Osteocyte (in vitro differentiated cells): ENCODE data around the gene CACNA1F. TPM values are rescaled to one million over a fixed set of nuclear protein-coding genes. Genes with fewer than 3 reads are reported as not detected.

ENCODE experiments used
- DNase-seq: peaks from one replicate; pipeline ENCODE4 v3.0.0; 2021; ENCODE audit warnings: mixed read lengths; ENCODE audit not compliant: unreplicated experiment; ENCODE audit errors: extremely low spot score
- H3K27ac Mint-ChIP-seq: one replicate; pipeline ENCODE4 v1.8.0; 2021; ENCODE audit warnings: mild to moderate bottlenecking, mixed read lengths; ENCODE audit not compliant: unreplicated experiment
- H3K27me3 Mint-ChIP-seq: one replicate; pipeline ENCODE4 v1.8.0; 2021; ENCODE audit warnings: mixed read lengths; ENCODE audit not compliant: unreplicated experiment
- H3K36me3 Mint-ChIP-seq: one replicate; pipeline ENCODE4 v1.8.0; 2021; ENCODE audit warnings: mixed read lengths; ENCODE audit not compliant: unreplicated experiment
- H3K4me1 Mint-ChIP-seq: one replicate; pipeline ENCODE4 v1.8.0; 2021; ENCODE audit warnings: mixed read lengths; ENCODE audit not compliant: unreplicated experiment
- H3K4me3 Mint-ChIP-seq: one replicate; pipeline ENCODE4 v1.8.0; 2021; ENCODE audit warnings: mild to moderate bottlenecking, moderate library complexity, mixed read lengths; ENCODE audit not compliant: unreplicated experiment
- H3K9me3 Mint-ChIP-seq: one replicate; pipeline ENCODE4 v1.8.0; 2021; ENCODE audit warnings: mixed read lengths; ENCODE audit not compliant: unreplicated experiment
- total RNA-seq: library from RNA; stranded (reverse); gene quantifications from 2 replicates; pipeline ENCODE4 v1.2.1, GENCODE V29; 2021
- TF ChIP-seq, protein P1 (sequence below): fragments of 200-600 bp; sonication (generic); IDR thresholded peaks from 2 replicates; pipeline ENCODE4 v1.5.0; 2021; ENCODE audit warnings: antibody characterized with exemption, mild to moderate bottlenecking, moderate library complexity

The CACNA1F gene
- total RNA-seq, 1 donor from 2014 or later, result not detected

DNA sequence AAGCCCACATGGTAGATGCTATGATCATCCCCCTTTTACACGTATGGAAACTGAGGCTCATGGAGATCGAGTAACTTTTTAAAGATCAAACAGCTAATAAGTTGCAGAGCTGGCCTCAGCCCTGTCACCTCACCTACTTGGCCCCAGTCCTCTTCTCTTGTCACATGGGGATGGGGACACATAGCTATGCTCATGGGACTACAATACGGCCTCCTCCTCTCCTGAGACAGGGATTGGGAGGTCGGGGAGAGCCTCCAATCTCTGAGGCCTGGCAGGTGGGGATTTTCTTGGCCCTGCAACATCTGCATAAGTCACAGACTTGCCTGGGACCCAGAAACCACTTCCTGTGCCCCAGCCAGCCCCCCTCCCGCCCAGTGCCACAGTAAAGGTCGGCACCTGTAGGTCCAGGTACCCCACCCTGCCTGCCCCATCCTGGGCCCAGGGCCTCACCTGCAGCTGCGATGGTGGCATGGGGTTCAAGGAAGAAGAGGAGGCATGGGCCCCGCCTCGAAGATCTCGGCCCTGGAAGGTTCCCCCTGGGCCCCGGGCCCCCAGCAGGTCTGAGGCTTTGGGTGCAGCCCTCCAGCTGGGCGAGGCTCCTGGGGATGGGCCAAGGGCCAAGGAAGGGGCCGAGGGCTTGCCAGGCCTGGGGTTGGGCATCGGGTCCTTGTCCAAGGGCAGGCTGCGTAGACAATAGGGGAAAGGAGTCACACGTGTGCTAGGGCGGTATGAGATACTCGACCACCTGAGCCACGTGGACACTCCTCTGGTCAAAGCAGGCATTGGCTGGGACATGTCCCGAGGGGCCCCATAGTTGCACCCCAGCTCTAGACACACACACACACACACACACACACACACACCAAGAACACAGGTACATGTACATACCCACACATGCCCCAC, 25.0 kb upstream of the CACNA1F start:
- Mint-ChIP-seq H3K27me3 (no peaks in the 10 kb centered on the region), H3K27ac (no peak overlapping the region), H3K9me3 (peaks cover 5% of the 10 kb centered on the region), H3K36me3 (no peaks in the 10 kb centered on the region), H3K4me1 (no peaks in the 10 kb centered on the region), H3K4me3 (no peak overlapping the region)
- TF ChIP-seq, protein P1, sequence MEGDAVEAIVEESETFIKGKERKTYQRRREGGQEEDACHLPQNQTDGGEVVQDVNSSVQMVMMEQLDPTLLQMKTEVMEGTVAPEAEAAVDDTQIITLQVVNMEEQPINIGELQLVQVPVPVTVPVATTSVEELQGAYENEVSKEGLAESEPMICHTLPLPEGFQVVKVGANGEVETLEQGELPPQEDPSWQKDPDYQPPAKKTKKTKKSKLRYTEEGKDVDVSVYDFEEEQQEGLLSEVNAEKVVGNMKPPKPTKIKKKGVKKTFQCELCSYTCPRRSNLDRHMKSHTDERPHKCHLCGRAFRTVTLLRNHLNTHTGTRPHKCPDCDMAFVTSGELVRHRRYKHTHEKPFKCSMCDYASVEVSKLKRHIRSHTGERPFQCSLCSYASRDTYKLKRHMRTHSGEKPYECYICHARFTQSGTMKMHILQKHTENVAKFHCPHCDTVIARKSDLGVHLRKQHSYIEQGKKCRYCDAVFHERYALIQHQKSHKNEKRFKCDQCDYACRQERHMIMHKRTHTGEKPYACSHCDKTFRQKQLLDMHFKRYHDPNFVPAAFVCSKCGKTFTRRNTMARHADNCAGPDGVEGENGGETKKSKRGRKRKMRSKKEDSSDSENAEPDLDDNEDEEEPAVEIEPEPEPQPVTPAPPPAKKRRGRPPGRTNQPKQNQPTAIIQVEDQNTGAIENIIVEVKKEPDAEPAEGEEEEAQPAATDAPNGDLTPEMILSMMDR, result no peak
- DNase-seq, result no peak

DNA sequence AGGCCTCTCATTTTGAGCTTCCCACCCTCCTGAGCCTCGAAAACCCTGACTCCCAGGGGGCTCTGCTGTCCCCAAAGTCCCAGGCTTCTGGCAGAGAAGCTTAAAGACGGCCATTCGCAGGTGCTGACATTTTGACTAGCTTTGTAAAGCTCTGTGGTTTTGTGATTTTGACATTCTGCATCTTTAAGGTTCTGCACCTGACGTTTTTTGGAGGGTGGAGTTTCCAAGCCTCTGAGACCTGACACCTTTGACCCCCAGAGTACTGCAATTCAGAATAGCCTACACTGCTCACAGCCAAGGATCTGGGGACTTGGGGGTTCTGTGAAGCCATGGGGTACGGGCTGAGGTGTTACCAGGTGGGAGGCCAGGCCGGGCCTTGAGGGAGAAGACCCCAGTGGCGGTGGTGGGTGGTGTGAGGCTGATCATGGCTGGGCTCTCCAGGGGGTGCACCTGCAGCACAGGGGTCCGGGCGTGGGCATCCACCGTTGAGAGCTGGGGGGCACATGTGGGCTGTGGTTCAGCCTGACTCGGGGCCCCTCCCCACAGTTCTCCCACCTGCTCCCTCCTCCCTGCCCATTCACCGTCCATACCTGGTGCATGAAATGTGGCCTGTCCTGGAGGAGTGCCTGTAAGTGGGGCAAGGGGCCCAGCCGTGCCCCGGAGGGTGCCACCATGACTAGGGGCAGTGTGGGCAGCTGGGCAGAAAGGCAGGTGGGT, 24.1 kb upstream of the CACNA1F start:
- Mint-ChIP-seq H3K27ac (no peak overlapping the region), H3K36me3 (no peaks in the 10 kb centered on the region), H3K4me1 (no peaks in the 10 kb centered on the region), H3K9me3 (peaks cover 5% of the 10 kb centered on the region), H3K4me3 (no peak overlapping the region), H3K27me3 (no peaks in the 10 kb centered on the region)
- DNase-seq, result no peak
- TF ChIP-seq, protein P1, result no peak

GRCh38 chrX:49256268-49256995, 23.3 kb upstream of the CACNA1F start:
- no peaks in the 10 kb centered on the region for H3K36me3 Mint-ChIP-seq
- no peak overlapping the region for H3K27ac Mint-ChIP-seq
- H3K4me1 Mint-ChIP-seq, result no peaks in the 10 kb centered on the region
- DNase-seq, result no peak
- TF ChIP-seq, protein P1, result no peak
- no peak overlapping the region for H3K4me3 Mint-ChIP-seq
- H3K9me3 Mint-ChIP-seq, result no peaks in the 10 kb centered on the region
- no peaks in the 10 kb centered on the region for H3K27me3 Mint-ChIP-seq

GRCh38 chrX:49254639-49255038, 21.5 kb upstream of the CACNA1F start:
- H3K4me3 Mint-ChIP-seq, result no peak overlapping the region

More at GRCh38 chrX:49254639-49255038, 21.5 kb upstream of the CACNA1F start:
- H3K27ac Mint-ChIP-seq, result no peak overlapping the region
- DNase-seq, result no peak
- H3K4me1 Mint-ChIP-seq, result no peaks in the 10 kb centered on the region
- no peaks in the 10 kb centered on the region for H3K9me3 Mint-ChIP-seq
- H3K36me3 Mint-ChIP-seq, result peaks cover 2% of the 10 kb centered on the region
- H3K27me3 Mint-ChIP-seq, result no peaks in the 10 kb centered on the region
- TF ChIP-seq, protein P1, result no peak
